H4 (cell line): ENCODE results near the gene DAG1. TPM values are rescaled to one million over a fixed set of nuclear protein-coding genes. Genes with fewer than 3 reads are reported as not detected.

Experiments used
- DNase-seq: peaks from one replicate; pipeline ENCODE4 v3.0.0-alpha.2; 2015; ENCODE audit warnings: low spot score
- total RNA-seq: library from RNA; depleted of rRNA; stranded (reverse); fragments of >200 nt; shearing (Covaris generic); gene quantifications from 2 replicates; pipeline ENCODE4 v1.2.3, GENCODE V29; 2014; rRNA removed

The DAG1 gene
- 30.8 and 32.4 TPM in 2 replicates for total RNA-seq

DNA sequence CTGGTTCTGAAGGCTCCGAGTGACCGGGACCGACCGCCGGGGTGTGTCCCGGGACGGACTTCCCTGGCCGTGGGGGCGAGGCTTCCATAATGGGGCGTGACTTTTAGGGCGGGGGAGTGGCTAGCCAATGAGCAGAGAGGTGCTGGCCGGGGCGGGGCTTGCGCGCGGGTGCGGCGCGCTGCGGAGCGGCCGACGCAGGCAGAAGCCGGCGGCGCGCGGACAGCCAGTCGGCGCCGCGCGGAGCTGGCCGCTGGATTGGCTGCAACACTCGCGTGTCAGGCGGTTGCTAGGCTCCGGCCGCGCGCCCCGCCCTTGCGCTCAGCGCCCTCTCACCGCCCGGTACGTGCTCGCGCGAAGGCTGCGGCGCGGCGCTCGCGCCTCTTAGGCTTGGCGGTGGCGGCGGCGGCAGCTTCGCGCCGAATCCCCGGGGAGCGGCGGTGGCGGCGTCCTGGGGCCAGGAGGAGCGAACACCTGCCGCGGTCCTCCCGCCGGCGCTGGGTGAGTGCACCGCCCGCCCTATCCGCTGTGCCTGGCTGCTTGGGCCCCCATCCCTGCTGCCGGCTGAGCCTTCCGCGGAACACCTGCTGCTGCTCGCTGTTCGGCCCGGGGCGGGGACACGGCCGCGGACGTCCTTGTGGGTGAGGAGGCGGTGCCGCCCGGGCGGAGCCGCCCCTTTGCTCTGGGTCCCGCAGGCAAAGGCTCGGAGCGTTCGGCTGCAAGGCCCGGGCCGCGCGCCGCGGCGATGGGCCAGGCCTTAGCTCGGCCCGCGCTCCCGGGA is at the start of gene DAG1:
Gene DAG1, plus strand, starts transcription at position 332 of the 778 bp plus-strand sequence. CDS start 40,268 bp downstream, outside the sequence.
- peak; percentile 83 for DNase-seq

DNA sequence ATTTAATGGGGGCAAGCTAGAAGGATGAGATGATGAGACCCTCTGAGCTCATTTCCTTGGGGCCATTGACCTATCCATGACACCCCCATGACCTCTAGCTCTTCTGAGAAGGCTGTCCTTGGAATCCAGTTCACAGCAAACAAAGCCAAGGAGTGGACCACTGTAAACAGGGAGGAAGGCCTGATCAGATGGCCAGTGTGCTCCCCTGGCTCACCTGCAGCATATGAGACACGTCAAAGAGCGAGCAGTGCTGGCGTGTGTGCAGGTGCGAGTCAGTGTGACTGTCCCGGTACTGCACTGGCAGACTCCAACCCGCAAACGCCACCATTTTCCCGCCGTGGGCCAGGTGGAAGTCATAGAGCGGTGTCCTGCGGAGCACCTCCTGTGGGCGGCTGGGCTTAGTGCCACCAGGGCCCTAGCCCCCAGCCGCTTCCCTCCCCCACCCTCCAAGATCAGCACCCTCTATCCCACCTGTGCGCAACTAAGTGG is 48.1 kb upstream of the DAG1 start:
- no peak for DNase-seq

GRCh38 chr3:49422379-49423248 is 47.5 kb upstream of the DAG1 start, which contains the start of gene AMT:
TSS of gene AMT (minus strand) at chr3:49422473. CDS start at chr3:49422450, 23 bp downstream.
- DNase-seq = no peak

GRCh38 chr3:49424816-49425215 is 45.3 kb upstream of the DAG1 start:
- DNase-seq = no peak

DNA sequence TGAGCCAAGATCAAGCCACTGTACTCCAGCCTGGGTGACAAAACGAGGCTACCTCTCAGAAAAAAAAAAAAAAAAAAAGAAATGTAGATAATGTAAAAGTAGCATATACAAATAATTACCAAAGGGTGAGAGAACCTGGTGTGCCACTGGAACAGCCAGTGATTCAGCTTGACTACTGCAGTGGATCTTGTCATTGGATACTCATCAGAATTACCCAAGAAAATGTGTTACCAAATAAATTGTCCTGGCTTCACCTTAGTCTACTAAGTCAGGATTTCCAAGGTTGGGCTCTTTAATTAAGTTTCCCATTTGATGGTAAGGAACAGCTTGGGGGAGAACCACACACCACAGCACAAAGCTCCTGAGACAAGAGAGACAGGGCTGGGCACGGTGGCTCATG is 42.5 kb upstream of the DAG1 start:
- no peak for DNase-seq

GRCh38 chr3:49428752-49429080 is 41.4 kb upstream of the DAG1 start:
- no peak for DNase-seq

DNA sequence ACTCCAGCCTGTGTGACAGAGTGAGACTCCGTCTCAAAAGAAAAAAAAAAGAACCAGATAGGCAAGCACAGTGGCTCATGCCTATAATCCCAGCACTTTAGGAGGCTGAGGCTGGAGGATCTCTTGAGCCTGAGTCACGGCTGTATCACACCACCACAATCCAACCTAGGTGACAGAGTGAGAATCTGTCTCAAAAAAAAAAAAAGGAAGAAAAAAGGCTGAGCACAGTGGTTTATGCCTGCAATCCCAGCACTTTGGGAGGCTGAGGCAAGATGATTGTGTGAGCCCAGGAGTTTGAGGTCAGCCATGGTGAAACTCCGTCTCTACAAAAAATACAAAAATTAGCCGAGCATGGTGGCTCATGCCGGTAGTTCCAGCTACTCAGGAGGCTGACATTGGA is 35.3 kb upstream of the DAG1 start:
- DNase-seq = no peak

DNA sequence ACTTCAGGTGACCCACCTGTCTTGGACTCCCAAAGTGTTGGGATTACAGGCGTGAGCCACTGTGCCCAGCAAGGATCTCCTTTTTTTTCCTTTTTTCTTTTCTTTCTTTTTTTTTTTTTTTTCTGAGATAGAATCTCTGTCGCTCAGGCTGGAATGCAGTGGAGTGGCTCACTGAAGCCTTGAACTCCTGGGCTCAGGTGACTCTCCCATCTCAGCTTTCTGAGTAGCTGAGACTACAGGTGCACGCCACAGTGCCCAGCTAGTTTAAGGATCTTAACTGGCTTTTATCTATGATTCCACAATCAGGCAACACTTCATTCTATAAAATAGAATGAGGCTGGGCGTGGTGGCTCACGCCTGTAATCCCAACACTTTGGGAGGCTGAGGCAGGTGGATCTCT is 24.7 kb upstream of the DAG1 start:
- no peak for DNase-seq

GRCh38 chr3:49453621-49454020 is 16.4 kb upstream of the DAG1 start:
- DNase-seq = no peak

GRCh38 chr3:49454458-49454857 is 15.6 kb upstream of the DAG1 start:
- DNase-seq = no peak

GRCh38 chr3:49454898-49455681 is 15.0 kb upstream of the DAG1 start:
- DNase-seq = no peak

DNA sequence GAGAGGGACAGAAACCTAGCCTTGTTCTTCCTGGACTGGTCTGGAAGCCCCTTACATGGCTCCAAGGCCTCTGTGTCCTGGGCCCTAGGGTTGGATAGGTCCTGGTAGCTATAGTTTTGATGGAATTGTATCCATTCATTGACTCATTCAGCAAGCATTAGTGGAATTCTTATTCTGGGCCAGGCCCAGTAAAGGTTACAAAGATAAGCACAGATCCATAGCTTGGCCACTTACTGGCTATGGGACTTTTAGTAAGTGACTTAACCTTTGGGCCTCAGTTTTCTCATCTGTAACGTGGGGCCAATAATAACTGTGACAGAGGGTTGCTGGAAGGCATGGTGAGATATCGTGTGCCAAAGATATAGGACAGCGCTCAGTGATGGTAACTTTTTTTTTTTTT is 13.6 kb upstream of the DAG1 start:
- DNase-seq = no peak

GRCh38 chr3:49460188-49460890 is 9.7 kb upstream of the DAG1 start:
- no peak for DNase-seq

GRCh38 chr3:49460956-49461355 is 9.1 kb upstream of the DAG1 start:
- no peak for DNase-seq

DNA sequence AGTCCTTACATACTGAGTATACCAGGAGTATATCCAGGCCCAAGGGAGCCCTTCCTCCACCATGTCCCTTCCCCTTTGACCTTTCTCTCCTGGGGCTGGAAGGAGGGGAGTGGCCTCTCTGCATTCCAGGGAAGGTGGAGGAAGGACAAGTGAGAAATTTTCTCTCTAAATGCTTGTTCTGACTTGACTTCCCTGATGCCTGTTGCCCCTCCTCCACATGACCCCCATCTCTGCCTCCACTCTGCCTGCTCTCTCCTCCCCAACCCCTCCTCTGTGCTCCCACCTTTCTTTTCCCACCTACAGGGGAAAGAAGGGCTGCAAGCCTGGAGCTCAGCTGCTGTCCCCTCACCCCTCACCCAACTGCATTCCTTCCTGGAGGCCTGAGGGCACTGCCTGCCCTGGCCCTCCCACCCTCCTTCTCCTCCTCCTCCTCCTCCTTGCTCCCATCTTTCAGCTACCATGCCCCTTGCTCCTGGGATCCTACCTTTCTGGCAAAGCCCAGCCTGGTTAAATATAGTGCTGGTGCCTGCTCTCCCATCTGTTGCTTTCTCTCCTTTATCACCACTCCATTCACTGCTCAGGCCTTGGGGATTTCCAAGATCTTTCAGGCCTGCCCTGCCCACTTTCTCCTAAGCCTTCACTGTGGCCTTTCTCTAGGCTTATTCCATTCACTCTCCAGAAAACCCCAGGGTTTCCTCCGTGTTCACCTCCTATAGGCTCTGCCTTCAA is 8.5 kb upstream of the DAG1 start:
- no peak for DNase-seq

GRCh38 chr3:49462222-49462621 is 7.8 kb upstream of the DAG1 start:
- DNase-seq = no peak

GRCh38 chr3:49465270-49466034 is 4.6 kb upstream of the DAG1 start:
- no peak for DNase-seq

DNA sequence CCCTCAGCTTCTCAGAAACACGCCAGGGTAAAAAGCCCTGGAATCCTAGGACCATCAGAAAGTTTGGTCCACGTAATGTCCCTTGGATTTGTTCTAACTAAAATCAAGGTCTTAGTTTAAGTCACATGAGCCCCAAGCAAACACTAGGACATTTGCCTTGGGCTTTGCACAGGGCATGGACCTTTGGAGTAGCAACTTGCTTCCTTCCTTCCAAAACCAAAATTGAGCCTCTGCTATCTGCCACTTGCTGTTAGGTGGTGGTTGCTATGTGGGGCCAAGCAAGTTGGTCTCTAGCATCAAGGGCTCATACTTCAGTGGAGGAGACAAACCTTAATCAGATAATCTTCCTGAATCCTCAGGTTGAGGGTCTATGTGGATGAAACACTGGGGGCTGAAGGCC is 4.0 kb upstream of the DAG1 start:
- no peak for DNase-seq

GRCh38 chr3:49469037-49469935 is 781 bp upstream of the DAG1 start:
- DNase-seq = peak; percentile 43
